Hair follicular keratinocyte (primary cell): Measurements from ENCODE around the gene ZNF234. TPM values are rescaled to one million over a fixed set of nuclear protein-coding genes. Genes with fewer than 3 reads are reported as not detected.

Source experiments
- total RNA-seq: library from RNA; depleted of rRNA; stranded (reverse); fragments of >200 nt; gene quantifications from 2 replicates; pipeline ENCODE4 v1.2.3, GENCODE V29; 2015

The ZNF234 gene
- total RNA-seq, result 2.0 and 2.6 TPM in 2 replicates

DNA sequence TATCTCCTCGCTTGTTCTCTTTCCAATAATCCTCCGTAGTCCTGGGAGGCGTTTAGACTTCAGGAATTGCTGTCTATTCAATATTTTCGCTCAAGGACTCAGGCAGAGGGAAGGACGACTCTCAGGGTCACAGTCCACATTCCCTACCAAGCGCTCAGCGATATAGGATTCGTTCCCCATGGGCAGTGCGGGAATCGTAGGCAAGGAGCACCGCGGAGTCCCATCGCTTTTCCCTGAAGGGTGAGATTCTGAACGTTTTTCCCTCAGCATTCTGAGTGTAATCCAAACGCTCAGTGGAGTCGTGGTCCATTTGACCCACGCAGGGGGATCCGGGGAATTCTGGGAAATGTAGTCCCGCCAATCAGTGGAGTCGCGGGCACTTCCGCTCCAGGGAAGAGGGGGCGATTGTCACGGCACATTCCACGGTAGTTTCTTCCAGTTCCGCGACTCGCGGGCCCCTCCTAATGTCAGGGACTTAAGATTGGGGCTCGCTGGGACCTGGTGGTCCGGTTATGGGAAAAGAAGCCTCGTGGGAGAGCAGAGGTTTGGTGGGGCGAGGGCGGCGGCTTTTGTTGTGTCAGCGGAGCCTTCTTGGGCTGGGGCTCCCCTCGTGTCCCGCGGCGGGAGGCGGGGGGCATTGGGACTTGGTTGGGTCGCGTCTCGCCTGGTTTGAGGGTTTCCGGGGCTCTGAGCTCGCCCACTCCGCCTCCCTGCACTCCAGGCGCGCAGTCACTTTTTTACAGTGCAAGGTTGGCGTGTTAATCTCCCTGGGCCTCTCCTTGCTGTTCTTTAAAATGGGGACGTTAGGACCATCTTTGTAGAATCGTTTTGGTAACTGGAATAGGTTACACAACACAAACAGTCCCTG lies at the start of gene ZNF234:
Gene ZNF234 (plus strand): TSS at position 364 of the 868 bp plus-strand sequence. CDS start 3,079 bp downstream, outside the sequence.

DNA sequence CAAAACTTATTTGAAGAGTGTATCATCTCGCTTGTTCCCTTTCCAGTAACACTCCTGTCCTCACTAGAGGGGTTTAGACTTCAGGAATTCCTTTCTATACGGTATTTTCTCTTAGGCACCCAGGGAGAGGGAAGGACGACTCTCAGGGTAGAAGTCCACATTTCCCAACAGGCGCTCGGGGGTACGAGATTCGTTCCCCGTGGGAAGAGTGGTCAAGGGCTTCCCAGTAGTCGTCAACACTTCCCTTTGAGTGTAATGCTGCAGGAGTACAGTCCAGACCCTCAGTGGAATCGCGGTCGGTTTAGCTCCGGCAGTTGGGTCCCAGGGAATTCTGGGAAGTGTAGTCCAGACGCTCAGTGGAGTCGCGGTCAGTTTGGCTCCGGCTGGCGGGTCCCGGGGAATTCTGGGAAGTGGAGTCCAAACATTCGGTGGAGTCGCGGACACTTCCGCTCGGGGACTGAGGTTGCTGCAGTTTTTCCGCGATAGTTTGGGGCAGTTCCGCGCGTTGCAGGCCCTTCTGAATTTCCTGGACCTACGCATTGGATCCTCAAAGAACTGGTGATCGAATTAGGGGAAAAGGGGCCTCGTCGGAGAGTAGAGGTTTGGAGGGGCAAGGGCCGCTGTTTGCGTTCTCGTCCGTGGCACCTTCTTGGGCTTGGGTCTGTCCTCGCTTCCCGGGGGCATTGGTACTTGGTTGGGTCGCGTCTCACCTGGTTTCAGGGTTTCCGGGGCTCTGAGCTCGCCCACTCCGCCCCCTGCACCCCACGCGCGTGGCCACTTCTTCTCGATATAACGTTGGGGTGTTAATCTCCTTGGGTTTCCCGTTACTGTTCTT lies 47.2 kb upstream of the ZNF234 start, which contains the start of gene ZNF224:
Gene ZNF224 (plus strand): TSS at position 431 of the 835 bp plus-strand sequence. CDS start 3,513 bp downstream, outside the sequence.

DNA sequence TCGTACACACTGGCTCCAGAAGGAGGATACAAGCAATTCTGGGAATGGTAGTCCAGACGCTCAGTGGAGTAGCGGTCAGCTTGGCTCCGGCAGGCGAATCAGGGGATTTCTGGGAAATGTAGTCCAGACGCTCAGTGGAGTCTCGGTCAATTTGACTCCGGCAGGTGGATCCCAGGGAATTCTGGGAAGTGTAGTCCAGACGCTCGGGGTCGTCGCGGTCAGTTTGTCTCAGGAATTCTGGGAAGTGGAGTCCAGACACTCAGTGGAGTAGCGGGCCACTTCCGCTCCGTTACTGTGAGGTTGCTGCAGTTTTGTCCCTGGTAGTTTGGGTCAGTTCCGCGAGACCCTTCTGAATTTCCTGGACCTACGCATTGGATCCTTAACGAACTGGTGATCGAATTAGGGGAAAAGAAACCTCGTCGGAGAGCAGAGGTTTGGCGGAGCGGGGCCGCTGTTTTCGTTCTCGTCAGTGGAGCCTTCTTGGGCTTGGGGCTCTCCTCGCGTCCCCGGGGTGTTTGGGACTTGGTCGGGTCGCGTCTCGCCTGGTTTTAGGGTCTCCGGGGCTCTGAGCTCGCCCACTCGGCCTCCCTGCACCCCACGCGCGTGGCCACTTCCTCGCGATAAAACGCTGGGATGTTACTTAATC lies 28.1 kb upstream of the ZNF234 start, which contains the start of gene ZNF225:
Gene ZNF225 (plus strand): TSS at position 262 of the 646 bp plus-strand sequence. CDS start 2,429 bp downstream, outside the sequence.

DNA sequence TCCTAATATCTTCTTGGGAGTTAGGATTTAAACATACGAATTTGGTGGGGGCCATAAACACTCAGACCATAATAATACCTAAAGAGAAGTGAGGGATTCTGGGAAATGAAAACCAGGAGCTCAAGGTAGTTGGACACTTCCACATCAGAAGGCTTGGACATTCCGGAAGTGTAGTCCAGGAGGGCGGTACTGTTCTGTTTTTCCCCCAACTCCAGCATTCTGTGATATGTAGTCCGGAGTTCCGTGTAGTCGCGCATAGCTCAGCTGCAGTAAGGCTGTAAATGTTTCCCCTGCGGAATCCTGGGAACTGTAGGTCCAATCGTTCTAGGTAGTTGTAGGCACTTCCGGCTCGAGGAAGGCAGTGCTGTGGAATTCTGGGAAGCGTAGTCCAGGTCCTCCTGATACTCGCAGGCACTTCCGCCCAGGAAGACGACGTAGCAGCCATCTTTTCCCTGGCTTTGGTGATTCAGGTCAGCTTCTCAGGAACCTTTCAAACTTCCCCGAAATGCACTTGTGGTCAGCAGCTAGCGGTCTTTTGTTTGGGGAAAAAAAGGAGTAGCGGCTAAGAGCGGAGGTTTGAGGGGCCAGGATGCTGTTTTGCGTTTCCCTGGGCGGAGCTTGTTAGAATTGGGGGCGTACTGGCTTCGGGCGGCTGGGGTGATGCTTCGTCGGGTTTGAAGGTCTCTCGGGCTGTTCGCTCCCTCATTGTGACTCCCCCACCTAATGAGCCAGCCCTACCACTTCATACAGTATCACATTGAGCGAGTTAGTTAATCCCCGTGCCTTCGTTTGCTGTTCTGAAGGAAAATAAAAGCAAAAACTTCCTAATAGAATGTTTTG lies 23.5 kb downstream of the ZNF234 start, which contains the start of gene ZNF226:
Gene ZNF226 (plus strand): TSS at position 428 of the 840 bp plus-strand sequence. CDS start 4,981 bp downstream, outside the sequence.

Other genes with a start within 250 kb of the ZNF234 start
- gene ZNF45, start 206.3 kb upstream of the ZNF234 start, total RNA-seq, result 4.9 and 5.2 TPM in 2 replicates
- gene ZNF221, start 190.3 kb upstream of the ZNF234 start, total RNA-seq, result 1.1 and 1.9 TPM in 2 replicates
- gene ZNF155, start 157.4 kb upstream of the ZNF234 start, total RNA-seq, result 3.8 and 4.1 TPM in 2 replicates
- gene ZNF230, start 138.6 kb upstream of the ZNF234 start, total RNA-seq, result 0.86 and 2.2 TPM in 2 replicates
- gene ZNF222, start 116.2 kb upstream of the ZNF234 start, total RNA-seq, result 2.5 and 4.4 TPM in 2 replicates
- 2.2 and 4.3 TPM in 2 replicates for gene ZNF223, start 89.5 kb upstream of the ZNF234 start, total RNA-seq
- gene ZNF284, start 69.4 kb upstream of the ZNF234 start, total RNA-seq, result 0.80 and 0.86 TPM in 2 replicates
- 9.2 and 11.9 TPM in 2 replicates for gene ZNF224, start 47.2 kb upstream of the ZNF234 start, total RNA-seq
- gene ZNF225, start 28.2 kb upstream of the ZNF234 start, total RNA-seq, result 1.2 and 1.7 TPM in 2 replicates
- gene ZNF226, start 23.5 kb downstream of the ZNF234 start, total RNA-seq, result 5.2 and 15.1 TPM in 2 replicates
- gene ZNF227, start 71.0 kb downstream of the ZNF234 start, total RNA-seq, result 6.8 TPM in 2 replicates
- gene ZNF233, start 118.3 kb downstream of the ZNF234 start, total RNA-seq, result 0.04 TPM in 1 of 2 replicates, not detected in the other
- 1.6 and 2.5 TPM in 2 replicates for gene ZNF235, start 163.5 kb downstream of the ZNF234 start, total RNA-seq
- gene ZNF112, start 215.1 kb downstream of the ZNF234 start, total RNA-seq, result 1.1 and 1.6 TPM in 2 replicates